Embryonic facial prominence (tissue), 1 donor: Measurements from ENCODE around the gene ACOX2.

ENCODE experiments used
- DNase-seq: peaks from one replicate; pipeline ENCODE4 v3.0.0-alpha.2; 2016; ENCODE audit errors: extremely low spot score

ACOX2 gene

GRCh38 chr3:58566398-58567250, 29.6 kb upstream of the ACOX2 start:
- DNase-seq = no peak

GRCh38 chr3:58565621-58566397, 28.8 kb upstream of the ACOX2 start:
- no peak for DNase-seq

GRCh38 chr3:58564456-58565160, 27.6 kb upstream of the ACOX2 start:
- no peak for DNase-seq

- no peak for DNase-seq
These were observed 27.1 kb upstream of the ACOX2 start for GRCh38 chr3:58564054-58564453.

GRCh38 chr3:58563386-58564035, 26.5 kb upstream of the ACOX2 start:
- no peak for DNase-seq

GRCh38 chr3:58562498-58562897, 25.5 kb upstream of the ACOX2 start:
- DNase-seq = no peak

GRCh38 chr3:58560771-58561311, 23.9 kb upstream of the ACOX2 start:
- DNase-seq = peak; percentile 50

- DNase-seq = no peak
These were observed 22.6 kb upstream of the ACOX2 start for GRCh38 chr3:58559586-58559985.

- no peak for DNase-seq
These were observed 20.5 kb upstream of the ACOX2 start for GRCh38 chr3:58557491-58557890.

- peak; percentile 27 for DNase-seq
These were observed 19.8 kb upstream of the ACOX2 start for GRCh38 chr3:58556761-58557221.

GRCh38 chr3:58556001-58556400, 19.0 kb upstream of the ACOX2 start:
- DNase-seq = no peak

- no peak for DNase-seq
These were observed 18.2 kb upstream of the ACOX2 start for GRCh38 chr3:58555203-58555602.

GRCh38 chr3:58553003-58553402, 16.0 kb upstream of the ACOX2 start:
- no peak for DNase-seq

GRCh38 chr3:58551636-58552180, 14.7 kb upstream of the ACOX2 start:
- no peak for DNase-seq

GRCh38 chr3:58544541-58544940, 7.6 kb upstream of the ACOX2 start:
- DNase-seq = no peak

- no peak for DNase-seq
These were observed 3.3 kb upstream of the ACOX2 start for GRCh38 chr3:58540176-58540858.

- DNase-seq = no peak
These were observed 2.6 kb upstream of the ACOX2 start for GRCh38 chr3:58539626-58540025.

- no peak for DNase-seq
These were observed 667 bp upstream of the ACOX2 start for GRCh38 chr3:58537412-58538301.
